AG09309 (cell line): Measurements from ENCODE around the gene ZSCAN30.
A peak's percentile ranks its signal among the peaks of the same experiment; 100 is the strongest.

Source experiments
- DNase-seq: peaks from one replicate; pipeline ENCODE4 v3.0.0-alpha.2; 2010; ENCODE audit warnings: low read depth
- H3K4me3 ChIP-seq: 2 replicates; pipeline ENCODE4 v1.5.1; 2011; ENCODE audit warnings: mild to moderate bottlenecking, low read depth, low read length, moderate library complexity; ENCODE audit not compliant: control insufficient read depth
- TF ChIP-seq, protein P1 (sequence below): IDR thresholded peaks from 2 replicates; pipeline ENCODE4 v1.5.1; 2011; ENCODE audit warnings: mild to moderate bottlenecking, low read depth, low read length, inconsistent platforms; ENCODE audit not compliant: insufficient read depth, control insufficient read depth; ENCODE audit errors: missing control alignments

Gene ZSCAN30

DNA sequence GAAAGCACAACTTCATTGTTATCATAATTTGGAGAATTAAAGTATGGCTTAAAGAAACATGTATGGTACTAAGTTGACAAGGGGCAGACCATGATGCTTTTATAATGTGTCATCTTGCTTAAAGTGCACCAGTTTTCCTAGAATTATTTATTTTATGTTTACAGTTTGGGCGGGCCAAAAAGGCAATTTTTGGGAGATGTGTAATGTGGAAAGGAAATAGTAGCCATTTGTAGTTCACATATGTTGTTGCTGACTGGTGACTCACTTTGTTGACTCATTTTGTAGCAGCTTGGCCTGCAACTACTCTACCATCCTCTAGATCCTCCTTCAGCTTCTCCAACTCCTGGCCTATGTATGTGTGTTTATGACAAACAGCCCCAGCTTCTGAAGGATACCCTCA lies 7.7 kb downstream of the ZSCAN30 start:
- no peak overlapping the region for H3K4me3 ChIP-seq
- peak; percentile 57 for DNase-seq
- TF ChIP-seq, protein P1, sequence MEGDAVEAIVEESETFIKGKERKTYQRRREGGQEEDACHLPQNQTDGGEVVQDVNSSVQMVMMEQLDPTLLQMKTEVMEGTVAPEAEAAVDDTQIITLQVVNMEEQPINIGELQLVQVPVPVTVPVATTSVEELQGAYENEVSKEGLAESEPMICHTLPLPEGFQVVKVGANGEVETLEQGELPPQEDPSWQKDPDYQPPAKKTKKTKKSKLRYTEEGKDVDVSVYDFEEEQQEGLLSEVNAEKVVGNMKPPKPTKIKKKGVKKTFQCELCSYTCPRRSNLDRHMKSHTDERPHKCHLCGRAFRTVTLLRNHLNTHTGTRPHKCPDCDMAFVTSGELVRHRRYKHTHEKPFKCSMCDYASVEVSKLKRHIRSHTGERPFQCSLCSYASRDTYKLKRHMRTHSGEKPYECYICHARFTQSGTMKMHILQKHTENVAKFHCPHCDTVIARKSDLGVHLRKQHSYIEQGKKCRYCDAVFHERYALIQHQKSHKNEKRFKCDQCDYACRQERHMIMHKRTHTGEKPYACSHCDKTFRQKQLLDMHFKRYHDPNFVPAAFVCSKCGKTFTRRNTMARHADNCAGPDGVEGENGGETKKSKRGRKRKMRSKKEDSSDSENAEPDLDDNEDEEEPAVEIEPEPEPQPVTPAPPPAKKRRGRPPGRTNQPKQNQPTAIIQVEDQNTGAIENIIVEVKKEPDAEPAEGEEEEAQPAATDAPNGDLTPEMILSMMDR: no peak

DNA sequence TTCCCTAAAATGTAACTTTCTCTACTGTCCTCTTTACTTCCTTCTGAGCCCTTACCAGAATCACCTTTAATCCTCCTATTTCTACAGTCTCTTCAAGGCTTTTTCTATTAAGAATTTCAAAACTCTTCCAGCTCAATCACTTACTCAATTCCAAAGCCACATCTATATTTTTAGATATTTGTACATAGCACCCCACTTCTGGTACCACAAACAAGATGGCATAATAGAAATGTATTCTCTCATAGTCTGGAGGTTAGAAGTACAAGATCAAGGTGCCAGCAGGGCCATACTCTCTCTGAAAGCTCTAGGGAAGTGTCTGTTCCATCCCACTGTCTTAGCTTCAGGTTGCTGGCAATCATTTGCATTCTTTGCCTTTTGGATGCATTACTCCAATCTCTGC lies 11.1 kb downstream of the ZSCAN30 start:
- no peak for DNase-seq
- TF ChIP-seq, protein P1: no peak
- H3K4me3 ChIP-seq: no peak overlapping the region

DNA sequence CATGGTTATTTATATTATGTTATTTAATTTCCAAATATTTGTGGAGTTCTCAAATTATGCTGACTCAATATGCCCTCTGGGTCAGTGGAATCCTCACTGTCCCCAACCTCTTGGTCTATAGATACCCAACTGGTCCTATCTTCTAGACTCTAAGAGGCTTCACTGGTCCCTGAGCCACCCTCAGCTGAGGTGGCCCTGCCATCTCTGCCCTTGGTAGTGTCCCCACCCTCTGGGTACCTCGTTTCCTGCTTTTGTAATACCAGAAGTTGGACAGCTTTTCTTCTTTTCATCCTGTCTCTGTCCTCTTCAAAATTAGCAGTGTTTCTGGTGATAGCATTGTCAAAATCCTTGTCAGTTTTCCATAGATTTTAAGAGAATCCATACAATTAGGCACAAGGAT lies 11.9 kb downstream of the ZSCAN30 start:
- no peak for DNase-seq
- TF ChIP-seq, protein P1: no peak
- H3K4me3 ChIP-seq: no peak overlapping the region

GRCh38 chr18:35277633-35278032 lies 12.4 kb downstream of the ZSCAN30 start:
- DNase-seq: no peak
- H3K4me3 ChIP-seq: no peak overlapping the region
- TF ChIP-seq, protein P1: no peak

DNA sequence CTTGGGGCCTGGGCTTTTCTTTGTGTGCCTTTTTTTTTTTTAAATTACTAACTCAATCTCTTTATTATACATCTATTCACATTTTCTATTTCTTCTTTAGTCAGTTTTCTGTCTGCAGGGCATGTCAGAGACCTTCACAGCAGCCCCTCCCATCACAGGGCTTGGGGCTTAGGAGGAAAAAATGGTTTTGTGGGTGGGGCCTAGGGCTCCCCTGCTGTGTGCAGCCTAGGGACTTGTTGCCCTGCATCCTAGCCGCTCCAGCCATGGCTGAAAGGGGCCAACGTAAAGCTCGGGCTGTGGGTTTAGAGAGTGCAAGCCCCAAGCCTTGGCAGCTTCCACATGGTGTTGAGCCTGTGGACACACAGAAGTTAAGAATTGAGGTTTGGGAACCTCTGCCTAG lies 13.8 kb downstream of the ZSCAN30 start:
- TF ChIP-seq, protein P1: no peak
- no peak overlapping the region for H3K4me3 ChIP-seq
- no peak for DNase-seq

GRCh38 chr18:35271656-35272055 lies 18.4 kb downstream of the ZSCAN30 start:
- TF ChIP-seq, protein P1: no peak
- no peak overlapping the region for H3K4me3 ChIP-seq
- no peak for DNase-seq

- DNase-seq: no peak
- TF ChIP-seq, protein P1: no peak
- no peak overlapping the region for H3K4me3 ChIP-seq
These were observed 21.2 kb downstream of the ZSCAN30 start for GRCh38 chr18:35268821-35269220.
